Mammary epithelial cell (primary cell): ENCODE measurements around the gene RPL7A.

Experiments used
- CTCF ChIP-seq, 2 donors: IDR thresholded peaks in 1 of 2; conservative IDR thresholded peaks in 1 of 2; 2 replicates each; pipeline ENCODE4 v1.5.1; 2011 to 2012; ENCODE audit warnings: inconsistent platforms in 2 of 2, low read length in 2 of 2, mild to moderate bottlenecking in 2 of 2, control low read depth in 1 of 2, low read depth in 1 of 2; ENCODE audit not compliant: insufficient read depth in 1 of 2; ENCODE audit errors: extremely low read depth in 1 of 2
- EZH2 ChIP-seq: IDR thresholded peaks from 2 replicates; pipeline ENCODE4 v1.6.1; 2012; ENCODE audit warnings: low read length, inconsistent platforms, borderline replicate concordance

GRCh38 chr9:133321411-133321935 is 26.5 kb upstream of the RPL7A start:
- TF ChIP-seq CTCF (conservative IDR thresholded peaks at IDR 0.05 in 1 of 2, IDR thresholded peaks at IDR 0.05 in 1 of 2; ENCODE audit: extremely low read depth in 1 of 2, insufficient read depth in 1 of 2, low read depth in 1 of 2, low read length in 2 of 2) (no peak), EZH2 (no peak)
